Lower leg skin (tissue), 3 donors: ENCODE data around the gene ATXN7L3B.

Experiments used
- CTCF ChIP-seq, 3 donors: fragments of 450-650 bp; IDR thresholded peaks; one replicate each; pipeline ENCODE4 v1.5.1; 2016; ENCODE audit warnings: antibody characterized with exemption in 3 of 3, mild to moderate bottlenecking in 3 of 3, moderate library complexity in 2 of 3
- POLR2A ChIP-seq, 2 donors: fragments of 450-650 bp; IDR thresholded peaks; one replicate each; pipeline ENCODE4 v1.6.1; 2016 to 2017; ENCODE audit warnings: antibody characterized with exemption in 2 of 2, mild to moderate bottlenecking in 1 of 2, moderate library complexity in 1 of 2

- no peak for TF ChIP-seq CTCF (IDR thresholded peaks at IDR 0.05)
- no peak for TF ChIP-seq POLR2A (IDR thresholded peaks at IDR 0.05)
Measured at GRCh38 chr12:74581439-74581838, 43.8 kb downstream of the ATXN7L3B start.
